ENCODE results near the gene SPATC1L.

Gene SPATC1L

DNA sequence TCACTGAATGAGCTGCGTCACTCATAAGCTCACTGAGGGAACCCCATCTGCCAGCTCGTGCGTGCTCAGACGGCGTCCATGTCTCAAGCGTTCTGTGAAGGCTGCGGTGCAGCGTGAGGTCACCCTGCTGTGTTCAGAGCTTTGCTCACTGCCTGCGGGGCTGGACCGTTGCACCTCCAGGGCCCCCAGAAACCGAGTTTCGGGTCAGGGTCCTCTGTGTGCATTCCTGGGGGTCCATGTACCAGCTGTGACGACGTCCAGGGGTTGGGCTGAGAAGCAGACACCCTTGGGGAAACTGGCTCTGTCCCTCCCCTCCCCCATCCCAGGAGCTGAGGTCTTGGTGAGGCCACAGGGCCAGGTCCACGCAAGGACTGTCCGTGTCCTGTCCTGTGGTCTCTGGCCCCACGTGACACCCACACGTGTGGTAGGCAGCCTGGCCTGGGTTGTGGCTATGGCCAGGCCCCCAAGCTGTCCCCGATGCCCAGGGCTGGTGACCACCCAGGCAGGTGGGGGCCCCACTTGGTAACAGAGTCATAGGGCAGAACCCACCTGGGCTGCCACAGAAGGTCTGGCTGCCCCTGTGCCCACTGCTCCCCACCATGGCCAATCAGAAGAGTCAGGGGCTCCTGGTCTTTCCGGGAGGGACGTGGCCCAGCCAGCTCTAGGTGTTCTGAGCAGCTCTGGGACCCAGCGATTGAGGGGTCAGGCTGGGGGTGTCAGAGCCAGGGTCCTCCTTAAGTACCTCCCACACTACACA, 53.2 kb downstream of the SPATC1L start:
- H3K9ac ChIP-seq (ENCODE audit: insufficient read length, low read depth) = no peak overlapping the region
- H3K27me3 ChIP-seq (ENCODE audit: insufficient read depth, insufficient read length) = no peaks in the 10 kb centered on the region
- peaks cover 18% of the 10 kb centered on the region for H3K4me1 ChIP-seq (ENCODE audit: insufficient read depth, insufficient read length)
- no peak for TF ChIP-seq ZNF274 (IDR thresholded peaks at IDR 0.05; ENCODE audit: low read depth, low read length)
- TF ChIP-seq YY1 (IDR thresholded peaks at IDR 0.05; ENCODE audit: insufficient read depth, insufficient read length) = no peak
- no peak for TF ChIP-seq SUZ12 (IDR thresholded peaks at IDR 0.05; ENCODE audit: extremely low read depth, insufficient read depth, insufficient read length)
- peaks cover 63% of the 10 kb centered on the region for H3K36me3 ChIP-seq (ENCODE audit: insufficient read depth, insufficient read length, low read length)
- DNase-seq (ENCODE audit: low read depth, low spot score) = no peak
- H3K9me3 ChIP-seq (ENCODE audit: insufficient read depth, low read length) = no peaks in the 10 kb centered on the region
- no peak overlapping the region for H3K4me3 ChIP-seq (ENCODE audit: insufficient read length, low read depth)

DNA sequence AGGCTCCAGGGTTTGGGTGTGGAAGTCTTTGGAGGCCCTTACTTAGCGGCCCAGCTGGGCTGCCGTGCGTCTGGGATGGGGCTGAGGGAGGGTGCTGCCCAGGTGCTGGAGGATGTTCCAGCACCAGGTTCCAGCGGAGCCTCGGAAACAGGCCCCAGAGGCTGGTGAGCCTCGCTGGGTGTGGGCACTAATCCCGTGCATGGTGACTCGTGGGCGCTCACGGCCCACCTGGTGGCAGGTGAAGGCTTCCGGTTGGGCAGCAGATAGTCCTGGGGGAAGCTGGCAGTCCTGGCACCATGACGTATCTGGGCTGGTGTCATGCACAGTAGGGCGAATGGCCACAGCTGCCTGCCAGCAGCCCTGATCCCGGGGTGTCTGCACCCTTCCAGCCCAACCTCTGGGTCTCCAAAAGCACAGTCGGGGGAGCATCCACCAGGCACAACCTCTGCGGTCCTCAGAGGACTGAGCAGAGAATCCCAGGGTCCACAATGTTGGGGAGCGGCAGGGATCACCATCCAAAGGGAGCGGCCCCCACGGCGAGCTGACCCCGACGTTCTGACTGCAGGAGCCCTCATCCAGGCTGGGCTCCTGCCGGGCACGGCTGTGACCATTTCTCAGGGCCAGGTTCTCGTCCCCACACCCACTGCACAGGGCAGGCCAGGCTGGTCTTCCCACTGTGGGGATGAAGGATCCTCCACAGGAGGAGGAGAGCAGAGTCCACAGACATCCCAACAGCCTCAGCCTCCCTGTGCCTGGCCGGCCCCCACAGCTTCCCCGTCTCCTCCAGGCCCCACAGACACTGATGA, 54.2 kb downstream of the SPATC1L start:
- Histone ChIP-seq H3K4me1 (ENCODE audit: insufficient read depth, insufficient read length) (peaks cover 18% of the 10 kb centered on the region), H3K36me3 (ENCODE audit: insufficient read depth, insufficient read length, low read length) (peaks cover 73% of the 10 kb centered on the region), H3K27me3 (ENCODE audit: insufficient read depth, insufficient read length) (no peaks in the 10 kb centered on the region), H3K4me3 (ENCODE audit: insufficient read length, low read depth) (no peak overlapping the region), H3K9ac (ENCODE audit: insufficient read length, low read depth) (no peak overlapping the region), H3K9me3 (ENCODE audit: insufficient read depth, low read length) (no peaks in the 10 kb centered on the region)
- no peak for TF ChIP-seq ZNF274 (IDR thresholded peaks at IDR 0.05; ENCODE audit: low read depth, low read length)
- no peak for TF ChIP-seq YY1 (IDR thresholded peaks at IDR 0.05; ENCODE audit: insufficient read depth, insufficient read length)
- no peak for TF ChIP-seq SUZ12 (IDR thresholded peaks at IDR 0.05; ENCODE audit: extremely low read depth, insufficient read depth, insufficient read length)
- no peak for DNase-seq (ENCODE audit: low read depth, low spot score)

DNA sequence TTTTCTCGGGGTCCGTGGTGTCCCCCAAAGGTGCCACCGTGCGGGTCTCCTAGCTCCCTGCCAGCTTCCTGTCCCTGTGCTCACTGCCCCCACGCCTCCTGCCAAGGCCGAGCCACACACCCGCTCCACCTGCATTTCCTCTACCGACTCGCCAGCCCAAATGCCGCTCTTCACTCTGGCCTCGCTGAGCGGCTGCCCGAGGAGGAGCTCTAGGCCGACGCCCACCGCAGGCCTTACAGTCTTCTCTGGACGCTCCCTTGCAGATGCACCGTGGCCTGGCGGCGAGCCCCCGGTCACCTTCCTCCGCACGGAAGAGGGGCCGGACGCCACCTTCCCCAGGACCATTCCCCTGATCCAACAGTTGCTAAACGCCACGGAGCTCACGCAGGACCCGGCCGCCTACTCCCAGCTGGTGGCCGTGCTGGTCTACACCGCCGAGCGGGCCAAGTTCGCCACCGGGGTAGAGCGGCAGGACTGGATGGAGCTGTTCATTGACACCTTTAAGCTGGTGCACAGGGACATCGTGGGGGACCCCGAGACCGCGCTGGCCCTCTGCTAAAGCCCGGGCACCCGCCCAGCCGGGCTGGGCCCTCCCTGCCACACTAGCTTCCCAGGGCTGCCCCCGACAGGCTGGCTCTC, 55.2 kb downstream of the SPATC1L start:
- H3K4me3 ChIP-seq (ENCODE audit: insufficient read length, low read depth) = no peak overlapping the region
- peak overlapping the region; percentile 61 for H3K9ac ChIP-seq (ENCODE audit: insufficient read length, low read depth)
- no peaks in the 10 kb centered on the region for H3K27me3 ChIP-seq (ENCODE audit: insufficient read depth, insufficient read length)
- TF ChIP-seq ZNF274 (IDR thresholded peaks at IDR 0.05; ENCODE audit: low read depth, low read length) (no peak), SUZ12 (IDR thresholded peaks at IDR 0.05; ENCODE audit: extremely low read depth, insufficient read depth, insufficient read length) (no peak), YY1 (IDR thresholded peaks at IDR 0.05; ENCODE audit: insufficient read depth, insufficient read length) (no peak)
- H3K36me3 ChIP-seq (ENCODE audit: insufficient read depth, insufficient read length, low read length) = peaks cover 83% of the 10 kb centered on the region
- H3K9me3 ChIP-seq (ENCODE audit: insufficient read depth, low read length) = no peaks in the 10 kb centered on the region
- no peak for DNase-seq (ENCODE audit: low read depth, low spot score)
- peaks cover 18% of the 10 kb centered on the region for H3K4me1 ChIP-seq (ENCODE audit: insufficient read depth, insufficient read length)

DNA sequence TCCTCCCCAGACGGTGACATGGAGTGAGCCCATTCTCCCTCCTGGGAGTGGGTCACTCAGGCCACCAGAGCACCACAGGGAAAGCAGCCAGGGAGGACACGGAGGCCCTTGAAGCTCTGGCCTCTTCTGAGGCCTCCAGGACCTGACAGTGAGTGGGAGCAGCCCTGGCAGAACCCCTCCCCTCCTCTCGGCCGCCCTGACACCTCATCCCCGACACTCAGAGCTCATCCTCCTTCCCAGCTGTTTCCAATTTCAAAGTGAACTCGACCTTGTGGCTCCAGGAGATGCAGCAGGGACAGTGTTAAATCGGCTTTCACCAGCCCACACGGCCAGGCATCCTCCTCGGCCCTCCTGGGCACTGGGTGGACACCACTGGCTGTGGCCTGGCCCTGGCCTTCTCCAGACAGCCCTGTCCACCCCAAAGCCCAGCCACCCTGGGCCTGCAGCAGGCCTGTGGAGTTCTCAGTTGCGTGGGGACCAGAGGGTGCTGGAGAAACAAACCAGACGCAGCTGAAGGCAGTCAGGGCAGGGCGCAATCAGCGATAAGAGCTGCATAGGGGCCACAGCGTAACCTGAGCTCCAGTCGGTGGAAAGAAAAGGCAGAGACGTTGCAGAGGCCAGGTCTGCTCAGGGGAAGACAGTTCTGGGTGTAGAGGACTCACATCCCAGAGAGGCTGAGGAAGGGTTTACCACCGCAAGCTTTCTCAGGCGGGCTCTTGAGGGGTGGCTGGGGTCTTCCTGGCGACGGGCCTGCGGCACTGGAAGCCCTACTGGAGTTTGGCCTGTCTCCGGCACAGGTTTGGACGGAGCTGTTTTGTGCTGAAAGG, 55.9 kb downstream of the SPATC1L start:
- Histone ChIP-seq H3K4me3 (ENCODE audit: insufficient read length, low read depth) (no peak overlapping the region), H3K4me1 (ENCODE audit: insufficient read depth, insufficient read length) (peaks cover 18% of the 10 kb centered on the region), H3K9me3 (ENCODE audit: insufficient read depth, low read length) (no peaks in the 10 kb centered on the region), H3K27me3 (ENCODE audit: insufficient read depth, insufficient read length) (no peaks in the 10 kb centered on the region), H3K9ac (ENCODE audit: insufficient read length, low read depth) (peak overlapping the region; percentile 47), H3K36me3 (ENCODE audit: insufficient read depth, insufficient read length, low read length) (peaks cover 90% of the 10 kb centered on the region)
- TF ChIP-seq SUZ12 (IDR thresholded peaks at IDR 0.05; ENCODE audit: extremely low read depth, insufficient read depth, insufficient read length) (no peak), YY1 (IDR thresholded peaks at IDR 0.05; ENCODE audit: insufficient read depth, insufficient read length) (no peak), ZNF274 (IDR thresholded peaks at IDR 0.05; ENCODE audit: low read depth, low read length) (no peak)
- no peak for DNase-seq (ENCODE audit: low read depth, low spot score)

DNA sequence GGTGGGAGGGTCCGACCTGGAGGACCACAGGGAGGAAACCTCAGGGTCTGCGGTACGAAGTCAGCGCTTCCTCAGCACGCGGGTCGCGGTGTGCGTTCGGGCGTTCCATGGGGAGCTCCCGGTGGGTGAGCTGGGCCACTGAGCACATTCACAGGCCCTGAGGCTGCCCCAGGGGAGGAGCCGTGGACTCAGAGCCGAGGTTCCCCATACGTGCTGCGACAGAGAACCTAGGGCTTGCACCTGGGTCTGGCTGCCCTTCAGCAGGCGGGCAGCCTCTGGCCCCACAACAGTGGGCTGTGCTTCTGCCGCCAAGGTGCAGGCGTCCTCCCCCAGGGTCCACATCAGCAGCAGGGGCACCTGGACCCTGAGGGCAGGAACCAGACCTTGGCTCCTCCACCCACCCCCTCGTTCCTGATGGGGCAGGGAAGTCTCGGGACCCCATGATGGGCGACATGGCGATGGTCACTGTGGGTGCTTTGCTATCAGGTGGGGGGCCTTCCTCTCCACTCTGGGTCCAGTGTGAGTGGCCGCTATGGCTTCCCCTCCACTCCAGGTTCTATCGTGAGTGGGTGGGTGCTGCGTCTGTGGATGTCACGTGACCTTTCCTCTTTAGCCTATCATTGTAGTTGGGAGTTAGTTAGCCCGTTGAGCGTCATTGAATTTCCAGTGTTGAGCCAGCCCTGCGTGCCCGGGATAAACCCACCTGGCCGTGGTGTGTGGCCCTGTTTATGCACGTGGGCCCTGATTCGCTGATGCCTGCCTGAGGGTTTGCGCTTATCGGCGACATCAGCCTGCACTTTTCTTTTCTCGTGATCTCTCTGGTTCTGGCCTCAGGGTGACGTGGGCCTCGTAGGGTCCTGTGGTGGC, 56.8 kb downstream of the SPATC1L start:
- TF ChIP-seq YY1 (IDR thresholded peaks at IDR 0.05; ENCODE audit: insufficient read depth, insufficient read length) (no peak), SUZ12 (IDR thresholded peaks at IDR 0.05; ENCODE audit: extremely low read depth, insufficient read depth, insufficient read length) (no peak), ZNF274 (IDR thresholded peaks at IDR 0.05; ENCODE audit: low read depth, low read length) (no peak)
- H3K27me3 ChIP-seq (ENCODE audit: insufficient read depth, insufficient read length) = no peaks in the 10 kb centered on the region
- peaks cover 94% of the 10 kb centered on the region for H3K36me3 ChIP-seq (ENCODE audit: insufficient read depth, insufficient read length, low read length)

More for the DNA sequence above, 56.8 kb downstream of the SPATC1L start:
- Histone ChIP-seq H3K9ac (ENCODE audit: insufficient read length, low read depth) (peak overlapping the region; percentile 47), H3K4me1 (ENCODE audit: insufficient read depth, insufficient read length) (peaks cover 18% of the 10 kb centered on the region), H3K4me3 (ENCODE audit: insufficient read length, low read depth) (no peak overlapping the region), H3K9me3 (ENCODE audit: insufficient read depth, low read length) (no peaks in the 10 kb centered on the region)
- DNase-seq (ENCODE audit: low read depth, low spot score) = no peak
